HCT116 (cell line): ENCODE data around the gene ANKRD39. TPM values are rescaled to one million over a fixed set of nuclear protein-coding genes. Genes with fewer than 3 reads are reported as not detected.

Experiments
- ATAC-seq: fragments of 200-7000 bp; cut with Tn5 transposase; 2 replicates; pipeline ENCODE4 v1.9.1; 2020; ENCODE audit warnings: mild to moderate bottlenecking, moderate library complexity
- BruUV-seq: library from RNA; stranded (reverse); fragments of 400-500 nt; replicated peaks from 2 replicates; lab custom pipeline; 2021; lab: Mats Ljungman, UMichigan
- CTCF ChIA-PET: fragments of 300-600 bp; sonication (Branson Sonifier 250); formaldehyde crosslinking; loops from one replicate; lab custom pipeline; 2021; ENCODE audit warnings: antibody characterized with exemption; lab: Charles Lee
- POLR2A ChIA-PET: fragments of 300-600, 350-600 bp; sonication (Branson Sonifier 250); formaldehyde crosslinking; loops from one replicate; lab custom pipeline; 2021; ENCODE audit warnings: antibody characterized with exemption; lab: Charles Lee
- RAD21 ChIA-PET, 2 experiments: fragments of 300-600 bp; sonication (Branson Sonifier 250); formaldehyde crosslinking; loops; one replicate each; lab custom pipeline; 2023; ENCODE audit warnings: low total read pairs in 2 of 2; ENCODE audit not compliant: uncharacterized antibody in 2 of 2, unreplicated experiment in 2 of 2, low non-redundant PET in 1 of 2; lab: Charles Lee
- DNase-seq: peaks from one replicate; pipeline ENCODE4 v3.0.0-alpha.2; 2010; ENCODE audit warnings: low read depth, low spot score
- H2AFZ ChIP-seq: fragments of 200-600 bp; shearing (Covaris generic), sonication (generic); 2 replicates; pipeline ENCODE4 v1.6.1; 2017; ENCODE audit warnings: low read depth, mixed run types, mixed read lengths, antibody characterized with exemption, low read length; ENCODE audit not compliant: poor library complexity, severe bottlenecking
- H3K27ac ChIP-seq: 2 replicates; pipeline ENCODE4 v1.5.1; 2012; ENCODE audit warnings: low read depth, low read length
- H3K27me3 ChIP-seq: fragments of 200-600 bp; sonication (generic); 2 replicates; pipeline ENCODE4 v1.6.1; 2016; ENCODE audit warnings: mixed run types, low read length, mixed read lengths; ENCODE audit not compliant: insufficient read depth
- H3K36me3 ChIP-seq, 2 experiments: fragments of 200-500 bp in 1 of 2; fragments of 200-600 bp in 1 of 2; sonication (Bioruptor generic) in 1 of 2; sonication (generic) in 1 of 2; 2 replicates each; pipeline versions ENCODE4 v1.5.1 to v1.6.1; 2014 to 2016; ENCODE audit warnings: low read length in 2 of 2, inconsistent platforms in 1 of 2, mixed read lengths in 1 of 2, mixed run types in 1 of 2; ENCODE audit not compliant: insufficient read depth in 2 of 2, control insufficient read depth in 1 of 2
- H3K4me1 ChIP-seq, 2 experiments: fragments of 200-600 bp in 1 of 2; sonication (generic) in 1 of 2; 2 replicates each; pipeline versions ENCODE4 v1.5.1 to v1.6.1; 2012 to 2017; ENCODE audit warnings: low read length in 2 of 2, inconsistent platforms in 1 of 2, mild to moderate bottlenecking in 1 of 2, mixed read lengths in 1 of 2, mixed run types in 1 of 2, moderate library complexity in 1 of 2; ENCODE audit not compliant: insufficient read depth in 2 of 2, control insufficient read depth in 1 of 2
- H3K4me2 ChIP-seq: fragments of 200-600 bp; sonication (generic); 2 replicates; pipeline ENCODE4 v1.6.1; 2017; ENCODE audit warnings: mixed run types, low read length, mixed read lengths
- H3K4me3 ChIP-seq, 2 experiments: fragments of 200-600 bp in 1 of 2; sonication (generic) in 1 of 2; replicated peaks in 1 of 2; 2 replicates each; pipeline ENCODE4 v1.5.1; 2011 to 2016; ENCODE audit warnings: low read length in 2 of 2, control low read depth in 1 of 2, low read depth in 1 of 2, mild to moderate bottlenecking in 1 of 2, mixed read lengths in 1 of 2, mixed run types in 1 of 2
- H3K79me2 ChIP-seq: fragments of 200-600 bp; sonication (generic); 2 replicates; pipeline ENCODE4 v1.6.1; 2017; ENCODE audit warnings: mild to moderate bottlenecking, mixed run types, low read length, moderate library complexity, mixed read lengths; ENCODE audit not compliant: insufficient read depth
- H3K9ac ChIP-seq: fragments of 200-600 bp; sonication (generic); 2 replicates; pipeline ENCODE4 v1.6.1; 2016; ENCODE audit warnings: low read length, mixed read lengths
- H3K9me2 ChIP-seq: fragments of 200-600 bp; sonication (generic), shearing (Covaris generic); 2 replicates; pipeline ENCODE4 v1.6.1; 2017; ENCODE audit warnings: mixed run types, mild to moderate bottlenecking, moderate library complexity; ENCODE audit not compliant: insufficient read depth
- H3K9me3 ChIP-seq, 2 experiments: fragments of 200-500 bp in 1 of 2; fragments of 200-600 bp in 1 of 2; sonication (Bioruptor generic) in 1 of 2; sonication (generic) in 1 of 2; 2 replicates each; pipeline ENCODE4 v1.6.1; 2014 to 2017; ENCODE audit warnings: low read length in 2 of 2, mixed read lengths in 2 of 2, inconsistent platforms in 1 of 2, low read depth in 1 of 2, mild to moderate bottlenecking in 1 of 2, mixed run types in 1 of 2, moderate library complexity in 1 of 2; ENCODE audit not compliant: control insufficient read depth in 1 of 2, insufficient read depth in 1 of 2
- H4K20me1 ChIP-seq: fragments of 200-600 bp; sonication (generic), shearing (Covaris generic); 2 replicates; pipeline ENCODE4 v1.6.1; 2017; ENCODE audit warnings: mixed run types, mild to moderate bottlenecking, moderate library complexity; ENCODE audit not compliant: insufficient read depth
- ATF3 ChIP-seq: IDR thresholded peaks from 2 replicates; pipeline ENCODE4 v1.6.1; 2012
- CBX3 ChIP-seq: IDR thresholded peaks from 2 replicates; pipeline ENCODE4 v1.6.1; 2012; ENCODE audit warnings: low read depth
- CEBPB ChIP-seq: IDR thresholded peaks from 2 replicates; pipeline ENCODE4 v1.6.1; 2012; ENCODE audit warnings: low read depth
- CTCF ChIP-seq, 3 experiments: fragments of 200-600 bp in 1 of 3; sonication (generic) in 1 of 3; IDR thresholded peaks in 2 of 3; conservative IDR thresholded peaks in 1 of 3; 2 replicates each; pipeline ENCODE4 v1.5.1; 2012 to 2017; ENCODE audit warnings: low read depth in 2 of 3, low read length in 2 of 3, antibody characterized with exemption in 1 of 3, borderline replicate concordance in 1 of 3, control low read depth in 1 of 3, mild to moderate bottlenecking in 1 of 3, mixed read lengths in 1 of 3, mixed run types in 1 of 3, moderate library complexity in 1 of 3; ENCODE audit not compliant: insufficient read depth in 1 of 3
- EGR1 ChIP-seq: IDR thresholded peaks from 2 replicates; pipeline ENCODE4 v1.6.1; 2012; ENCODE audit warnings: low read depth
- ELF1 ChIP-seq: IDR thresholded peaks from 2 replicates; pipeline ENCODE4 v1.6.1; 2012; ENCODE audit warnings: low read depth, borderline replicate concordance
- EZH2 ChIP-seq: fragments of 200-600 bp; sonication (generic); IDR thresholded peaks from 2 replicates; pipeline ENCODE4 v1.6.1; 2017; ENCODE audit warnings: antibody characterized with exemption, mixed run types
- EZH2phosphoT487 ChIP-seq: fragments of 200-600 bp; IDR thresholded peaks from 2 replicates; pipeline ENCODE4 v1.6.1; 2018; ENCODE audit warnings: antibody characterized with exemption, borderline replicate concordance
- FOSL1 ChIP-seq: IDR thresholded peaks from 2 replicates; pipeline ENCODE4 v1.6.1; 2012; ENCODE audit warnings: low read depth
- JUND ChIP-seq: IDR thresholded peaks from 2 replicates; pipeline ENCODE4 v1.6.1; 2012
- MAX ChIP-seq: IDR thresholded peaks from 2 replicates; pipeline ENCODE4 v1.6.1; 2012
- POLR2AphosphoS5 ChIP-seq: IDR thresholded peaks from 2 replicates; pipeline ENCODE4 v1.6.1; 2011; ENCODE audit warnings: mild to moderate bottlenecking, low read depth, low read length, moderate library complexity
- RAD21 ChIP-seq: IDR thresholded peaks from 2 replicates; pipeline ENCODE4 v1.6.1; 2012; ENCODE audit warnings: low read depth, mild to moderate bottlenecking
- REST ChIP-seq: IDR thresholded peaks from 2 replicates; pipeline ENCODE4 v1.6.1; 2012; ENCODE audit warnings: low read depth
- SIN3A ChIP-seq: IDR thresholded peaks from 2 replicates; pipeline ENCODE4 v1.6.1; 2012; ENCODE audit warnings: low read depth
- TCF7L2 ChIP-seq: IDR thresholded peaks from 2 replicates; pipeline ENCODE4 v1.7.0; 2011; ENCODE audit warnings: borderline replicate concordance, inconsistent platforms; ENCODE audit not compliant: insufficient read depth, insufficient read length; ENCODE audit errors: extremely low read depth
- YY1 ChIP-seq: IDR thresholded peaks from 2 replicates; pipeline ENCODE4 v1.6.1; 2011; ENCODE audit warnings: low read length, low read depth, moderate library complexity, mild to moderate bottlenecking; ENCODE audit not compliant: insufficient replicate concordance; ENCODE audit errors: extremely low read depth
- ZBTB33 ChIP-seq: IDR thresholded peaks from 2 replicates; pipeline ENCODE4 v1.6.1; 2011; ENCODE audit warnings: mild to moderate bottlenecking, low read length, moderate library complexity; ENCODE audit not compliant: insufficient replicate concordance; ENCODE audit errors: extremely low read depth
- ZFX ChIP-seq: fragments of 450-650 bp; IDR thresholded peaks from 2 replicates; pipeline ENCODE4 v1.6.1; 2017
- ZNF274 ChIP-seq: fragments of 200-500 bp; sonication (Bioruptor generic); IDR thresholded peaks from 2 replicates; pipeline ENCODE4 v1.6.1; 2014; ENCODE audit warnings: mild to moderate bottlenecking, low read depth, low read length, inconsistent platforms
- intact Hi-C: fragments of 100-400 bp; cut with micrococcal nuclease; formaldehyde crosslinking; loops from 2 replicates; pipeline ENCODE4 v1.10.0; 2022
- total RNA-seq: library from RNA; stranded (reverse); gene quantifications from one replicate; pipeline ENCODE4 v1.2.1, GENCODE V29; 2021; ENCODE audit not compliant: unreplicated experiment

Gene ANKRD39
- total RNA-seq, 1 experiment from 2014 or later: 24.2 TPM

- H2AFZ ChIP-seq: no peak overlapping the region
- H4K20me1 ChIP-seq: no peaks in the 10 kb centered on the region
- H3K79me2 ChIP-seq: no peaks in the 10 kb centered on the region
- CTCF ChIA-PET: interaction anchor here (0.9 kb wide), 1 partner anchor 9 kb away, joined by 3 read pairs; the partner anchor contains the start of gene CNNM3
- no TSS peak for BruUV-seq
- no peak overlapping the region for H3K9ac ChIP-seq
- RAD21 ChIA-PET: no interaction called here
- H3K27ac ChIP-seq: no peak overlapping the region
- no peak overlapping the region for H3K4me3 ChIP-seq
- no peaks in the 10 kb centered on the region for H3K27me3 ChIP-seq
- no peak for ATAC-seq
- H3K4me2 ChIP-seq: no peak overlapping the region
- H3K9me3 ChIP-seq: no peaks in the 10 kb centered on the region
- H3K9me2 ChIP-seq: no peaks in the 10 kb centered on the region
- DNase-seq: no peak
- no peaks in the 10 kb centered on the region for H3K4me1 ChIP-seq
- no peaks in the 10 kb centered on the region; a peak in 2 of 4 replicates for H3K36me3 ChIP-seq
- POLR2A ChIA-PET: no interaction called here
- intact Hi-C loops: no loop called here
- TF ChIP-seq EGR1: no peak
- TF ChIP-seq EZH2: no peak
- TF ChIP-seq CBX3: no peak
- no peak for TF ChIP-seq ZFX
- TF ChIP-seq TCF7L2: no peak
- TF ChIP-seq YY1: no peak
- no peak for TF ChIP-seq ATF3
- no peak for TF ChIP-seq EZH2phosphoT487
- no peak for TF ChIP-seq ELF1
- no peak for TF ChIP-seq JUND
- TF ChIP-seq ZBTB33: no peak
- no peak for TF ChIP-seq ZNF274
- no peak for TF ChIP-seq SIN3A
- no peak for TF ChIP-seq FOSL1
- no peak for TF ChIP-seq RAD21
- no peak for TF ChIP-seq CEBPB
- TF ChIP-seq REST: no peak
- TF ChIP-seq CTCF (IDR thresholded peaks at IDR 0.05 in 2 of 3, conservative IDR thresholded peaks at IDR 0.05 in 1 of 3; ENCODE audit: borderline replicate concordance in 1 of 3, insufficient read depth in 1 of 3, low read depth in 2 of 3, low read length in 2 of 3): no peak
- no peak for TF ChIP-seq MAX
- TF ChIP-seq POLR2AphosphoS5: no peak
Observed at GRCh38 chr2:96807127-96807471, 50.7 kb downstream of the ANKRD39 start.
